Measurements from ENCODE around the gene ACP1.

The ACP1 gene

GRCh38 chr2:256094-256493, 8.7 kb upstream of the ACP1 start:
- no peak for DNase-seq

GRCh38 chr2:257429-257828, 7.3 kb upstream of the ACP1 start:
- no peak for DNase-seq

GRCh38 chr2:257842-258241, 6.9 kb upstream of the ACP1 start:
- DNase-seq, result no peak

- DNase-seq, result no peak
These were observed 5.8 kb upstream of the ACP1 start for GRCh38 chr2:258933-259332.

- no peak for DNase-seq
These were observed 4.9 kb upstream of the ACP1 start for GRCh38 chr2:259789-260331.

- DNase-seq, result no peak
These were observed 4.1 kb upstream of the ACP1 start for GRCh38 chr2:260507-261161.

- peak; percentile 65 for DNase-seq
These were observed 2.6 kb upstream of the ACP1 start for GRCh38 chr2:262117-262516.

- no peak for DNase-seq
These were observed 1.6 kb upstream of the ACP1 start for GRCh38 chr2:263022-263738.

GRCh38 chr2:263774-264492, 814 bp upstream of the ACP1 start, which contains the start of gene SH3YL1:
SH3YL1 (minus strand) TSS chr2:264032; CDS start chr2:263984, 48 bp downstream.
- DNase-seq, result peak; percentile 77

GRCh38 chr2:268323-268722, 3.6 kb downstream of the ACP1 start:
- DNase-seq, result no peak

GRCh38 chr2:269356-270030, 4.7 kb downstream of the ACP1 start:
- no peak for DNase-seq

GRCh38 chr2:270861-271260, 6.1 kb downstream of the ACP1 start:
- no peak for DNase-seq

GRCh38 chr2:271917-272316, 7.2 kb downstream of the ACP1 start:
- no peak for DNase-seq

GRCh38 chr2:273333-273732, 8.6 kb downstream of the ACP1 start:
- no peak for DNase-seq

- no peak for DNase-seq
These were observed 9.8 kb downstream of the ACP1 start for GRCh38 chr2:274503-274902.

- DNase-seq, result no peak
These were observed 10.7 kb downstream of the ACP1 start for GRCh38 chr2:275466-275865.

- DNase-seq, result no peak
These were observed 13.7 kb downstream of the ACP1 start for GRCh38 chr2:278312-278926.

- DNase-seq, result no peak
These were observed 14.2 kb downstream of the ACP1 start for GRCh38 chr2:278927-279320.

- DNase-seq, result no peak
These were observed 14.6 kb downstream of the ACP1 start for GRCh38 chr2:279366-279765.

GRCh38 chr2:279956-280649, 15.4 kb downstream of the ACP1 start:
- DNase-seq, result no peak

GRCh38 chr2:280650-281110, 15.9 kb downstream of the ACP1 start:
- no peak for DNase-seq

GRCh38 chr2:281381-281780, 16.6 kb downstream of the ACP1 start:
- no peak for DNase-seq

Measured in islet precursor cell (in vitro differentiated cells).